ENCODE results near the gene PRORP.
"Not testable (repeated sequence)": the region's sequence is repeated elsewhere in the genome, so short reads cannot be mapped to it uniquely, and the experiment has no call there.

Gene PRORP

GRCh38 chr14:35140718-35141581, 18.6 kb downstream of the PRORP start:
- DNase-seq: peak; percentile 19 to 47

GRCh38 chr14:35144029-35144428, 21.7 kb downstream of the PRORP start:
- no peak for DNase-seq

- no peak for DNase-seq
These were observed 24.4 kb downstream of the PRORP start for GRCh38 chr14:35146711-35147149.

- DNase-seq: no peak
These were observed 24.8 kb downstream of the PRORP start for GRCh38 chr14:35147186-35147585.

GRCh38 chr14:35147711-35148110, 25.4 kb downstream of the PRORP start:
- DNase-seq: no peak

- no peak for DNase-seq
These were observed 26.9 kb downstream of the PRORP start for GRCh38 chr14:35149239-35149638.

- DNase-seq: not testable (repeated sequence)
These were observed 30.2 kb downstream of the PRORP start for GRCh38 chr14:35152531-35152930.

- DNase-seq: no peak
These were observed 31.7 kb downstream of the PRORP start for GRCh38 chr14:35154016-35154415.

GRCh38 chr14:35155962-35156361, 33.6 kb downstream of the PRORP start:
- DNase-seq: no peak

GRCh38 chr14:35158491-35158890, 36.1 kb downstream of the PRORP start:
- DNase-seq: no peak

- no peak for DNase-seq
These were observed 36.8 kb downstream of the PRORP start for GRCh38 chr14:35158951-35159653.

- no peak for DNase-seq
These were observed 37.5 kb downstream of the PRORP start for GRCh38 chr14:35159742-35160409.

- DNase-seq: no peak
These were observed 38.9 kb downstream of the PRORP start for GRCh38 chr14:35161231-35161630.

GRCh38 chr14:35163384-35163783, 41.0 kb downstream of the PRORP start:
- DNase-seq: no peak

- DNase-seq: no peak
These were observed 42.5 kb downstream of the PRORP start for GRCh38 chr14:35164849-35165248.

GRCh38 chr14:35167496-35167895, 45.1 kb downstream of the PRORP start:
- no peak for DNase-seq
